IPS DF 4.7 (cell line): ENCODE results near the gene IAPP.
A peak's percentile ranks its signal among the peaks of the same experiment; 100 is the strongest.
"Not testable (repeated sequence)": the region's sequence is repeated elsewhere in the genome, so short reads cannot be mapped to it uniquely, and the experiment has no call there.

Experiments
- DNase-seq: peaks from one replicate; pipeline ENCODE4 v3.0.0-alpha.2; 2013; ENCODE audit warnings: low spot score; ENCODE audit errors: extremely low read depth

Gene IAPP

GRCh38 chr12:21372602-21373001, at the start of gene IAPP:
TSS of gene IAPP (plus strand) at chr12:21372902. CDS start at chr12:21373352, 450 bp downstream.
- no peak for DNase-seq

- no peak for DNase-seq
Measured at GRCh38 chr12:21323736-21324135, 49.0 kb upstream of the IAPP start.

GRCh38 chr12:21324551-21324950, 48.2 kb upstream of the IAPP start:
- peak; percentile 68 for DNase-seq

GRCh38 chr12:21328578-21328977, 44.1 kb upstream of the IAPP start:
- DNase-seq = no peak

- DNase-seq = peak; percentile 51
Measured at GRCh38 chr12:21330682-21331253, 41.9 kb upstream of the IAPP start.

- no peak for DNase-seq
Measured at GRCh38 chr12:21334771-21335325, 37.9 kb upstream of the IAPP start, which contains the start of gene SLCO1A2. TSS of gene SLCO1A2 (minus strand) at chr12:21334917. CDS start at chr12:21334647, 270 bp downstream.

- DNase-seq = no peak
Measured at GRCh38 chr12:21336656-21337055, 36.0 kb upstream of the IAPP start.

GRCh38 chr12:21337453-21337852, 35.2 kb upstream of the IAPP start:
- DNase-seq = no peak

- DNase-seq = no peak
Measured at GRCh38 chr12:21337959-21338744, 34.5 kb upstream of the IAPP start.

- DNase-seq = no peak
Measured at GRCh38 chr12:21339921-21340320, 32.8 kb upstream of the IAPP start.

GRCh38 chr12:21340403-21340802, 32.3 kb upstream of the IAPP start:
- DNase-seq = no peak

GRCh38 chr12:21341769-21342168, 30.9 kb upstream of the IAPP start:
- DNase-seq = no peak

- no peak for DNase-seq
Measured at GRCh38 chr12:21343636-21344035, 29.1 kb upstream of the IAPP start.

GRCh38 chr12:21346542-21347205, 26.0 kb upstream of the IAPP start:
- DNase-seq = no peak

GRCh38 chr12:21350975-21351374, 21.7 kb upstream of the IAPP start:
- DNase-seq = no peak

- no peak for DNase-seq
Measured at GRCh38 chr12:21353487-21353886, 19.2 kb upstream of the IAPP start.

- no peak for DNase-seq
Measured at GRCh38 chr12:21353948-21354347, 18.8 kb upstream of the IAPP start.

GRCh38 chr12:21354641-21355040, 18.1 kb upstream of the IAPP start:
- no peak for DNase-seq

GRCh38 chr12:21360632-21361031, 12.1 kb upstream of the IAPP start:
- DNase-seq = not testable (repeated sequence)

GRCh38 chr12:21369141-21369980, 3.3 kb upstream of the IAPP start:
- no peak for DNase-seq

GRCh38 chr12:21370845-21371449, 1.8 kb upstream of the IAPP start:
- DNase-seq = no peak
